Lower leg skin (tissue), 3 donors: ENCODE results near the gene IGFL1.

Source experiments
- POLR2A ChIP-seq, 2 donors: fragments of 450-650 bp; IDR thresholded peaks; one replicate each; pipeline ENCODE4 v1.6.1; 2016 to 2017; ENCODE audit warnings: antibody characterized with exemption in 2 of 2, mild to moderate bottlenecking in 1 of 2, moderate library complexity in 1 of 2
- TF ChIP-seq, protein P1 (sequence below), 3 donors: fragments of 450-650 bp; IDR thresholded peaks; one replicate each; pipeline ENCODE4 v1.5.1; 2016; ENCODE audit warnings: antibody characterized with exemption in 3 of 3, mild to moderate bottlenecking in 3 of 3, moderate library complexity in 2 of 3

DNA sequence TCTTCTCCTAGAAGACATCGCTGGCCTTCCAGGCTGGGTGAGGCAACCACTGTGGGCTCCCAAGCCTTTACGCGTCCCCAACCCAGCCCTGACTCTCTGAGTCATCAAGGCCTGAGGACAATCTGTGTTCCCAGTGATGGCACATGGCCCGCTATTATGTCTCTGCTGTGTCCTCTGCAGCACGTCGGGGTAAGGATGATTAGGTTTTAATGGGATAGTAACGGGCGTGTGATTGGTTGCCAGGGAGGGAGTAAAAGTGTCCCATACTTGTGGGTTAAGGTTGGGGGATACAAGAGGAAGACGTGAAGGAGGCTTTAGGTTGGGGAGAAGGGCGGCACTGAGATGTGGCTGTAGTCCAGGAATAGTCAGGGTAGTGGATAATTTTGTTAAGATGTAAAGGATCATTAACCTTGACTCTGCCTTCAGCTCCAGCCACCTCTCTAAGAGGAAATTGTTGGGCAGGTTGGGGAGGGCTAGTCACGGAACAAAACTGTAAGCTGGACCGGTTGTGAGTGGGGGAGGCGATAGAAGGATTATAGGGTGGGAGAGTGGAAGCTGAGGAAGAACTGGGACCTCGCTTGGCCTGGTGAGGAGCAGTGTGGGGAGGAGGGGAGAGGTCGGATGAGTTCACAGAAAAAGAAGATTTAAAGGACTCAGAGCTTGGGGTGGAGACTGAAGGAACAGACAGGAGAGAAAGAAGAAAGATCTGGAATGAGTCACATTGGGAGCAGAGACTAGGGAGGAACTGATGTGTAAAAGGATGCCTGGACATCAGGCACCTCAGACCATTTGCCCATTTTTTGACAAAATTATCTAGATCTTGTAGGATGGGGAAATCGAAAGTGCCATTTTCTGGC is 27.9 kb upstream of the IGFL1 start:
- no peak for TF ChIP-seq POLR2A (IDR thresholded peaks at IDR 0.05)
- TF ChIP-seq, protein P1, sequence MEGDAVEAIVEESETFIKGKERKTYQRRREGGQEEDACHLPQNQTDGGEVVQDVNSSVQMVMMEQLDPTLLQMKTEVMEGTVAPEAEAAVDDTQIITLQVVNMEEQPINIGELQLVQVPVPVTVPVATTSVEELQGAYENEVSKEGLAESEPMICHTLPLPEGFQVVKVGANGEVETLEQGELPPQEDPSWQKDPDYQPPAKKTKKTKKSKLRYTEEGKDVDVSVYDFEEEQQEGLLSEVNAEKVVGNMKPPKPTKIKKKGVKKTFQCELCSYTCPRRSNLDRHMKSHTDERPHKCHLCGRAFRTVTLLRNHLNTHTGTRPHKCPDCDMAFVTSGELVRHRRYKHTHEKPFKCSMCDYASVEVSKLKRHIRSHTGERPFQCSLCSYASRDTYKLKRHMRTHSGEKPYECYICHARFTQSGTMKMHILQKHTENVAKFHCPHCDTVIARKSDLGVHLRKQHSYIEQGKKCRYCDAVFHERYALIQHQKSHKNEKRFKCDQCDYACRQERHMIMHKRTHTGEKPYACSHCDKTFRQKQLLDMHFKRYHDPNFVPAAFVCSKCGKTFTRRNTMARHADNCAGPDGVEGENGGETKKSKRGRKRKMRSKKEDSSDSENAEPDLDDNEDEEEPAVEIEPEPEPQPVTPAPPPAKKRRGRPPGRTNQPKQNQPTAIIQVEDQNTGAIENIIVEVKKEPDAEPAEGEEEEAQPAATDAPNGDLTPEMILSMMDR (IDR thresholded peaks at IDR 0.05) = no peak
